ENCODE measurements around the gene C8B.

C8B gene

GRCh38 chr1:56898005-56898373 is 67.8 kb downstream of the C8B start:
- no peak for DNase-seq (ENCODE audit: low read depth)

- DNase-seq (ENCODE audit: low read depth), result no peak
These were observed 68.4 kb downstream of the C8B start for GRCh38 chr1:56897150-56898004.

GRCh38 chr1:56894014-56894413 is 71.8 kb downstream of the C8B start:
- DNase-seq (ENCODE audit: low read depth), result no peak

- no peak for DNase-seq (ENCODE audit: low read depth)
These were observed 75.6 kb downstream of the C8B start for GRCh38 chr1:56890229-56890628.

- DNase-seq (ENCODE audit: low read depth), result no peak
These were observed 84.4 kb downstream of the C8B start for GRCh38 chr1:56881417-56881816.

- DNase-seq (ENCODE audit: low read depth), result no peak
These were observed 85.0 kb downstream of the C8B start for GRCh38 chr1:56880774-56881173.
